ENCODE results near the gene RMRP.

- no peak for TF ChIP-seq EZH2 (IDR thresholded peaks at IDR 0.05)
- no peak; the same call in 1 of the 2 replicates for TF ChIP-seq POLR2AphosphoS5 (IDR thresholded peaks at IDR 0.05; ENCODE audit: borderline replicate concordance, low read depth, low read length)
- TF ChIP-seq FOXP2 (optimal IDR thresholded peaks at IDR 0.05; ENCODE audit: control extremely low read depth, extremely low read length, insufficient read depth) = no peak
These were observed 1.5 kb upstream of the RMRP start for GRCh38 chr9:35659340-35659739.

Data from SK-N-MC (cell line).